Adrenal gland (tissue), 5 donors: Measurements from ENCODE around the gene SCN1A.

Experiments used
- POLR2A ChIP-seq, 2 donors: fragments of 450-650 bp; IDR thresholded peaks; one replicate each; pipeline ENCODE4 v1.6.1; 2017; ENCODE audit warnings: antibody characterized with exemption in 2 of 2, mild to moderate bottlenecking in 2 of 2, moderate library complexity in 1 of 2
- TF ChIP-seq, protein P1 (sequence below), 6 experiments: fragments of 450-650 bp in 4 of 6; fragments of 200-600 bp in 2 of 6; sonication (generic) in 1 of 6; IDR thresholded peaks; 1 replicate in 5 of 6; 2 replicates in 1 of 6; pipeline versions ENCODE4 v1.5.1 to v1.8.0; 2016 to 2021; ENCODE audit warnings: antibody characterized with exemption in 6 of 6, mild to moderate bottlenecking in 2 of 6, moderate library complexity in 1 of 6
- donor health status: DM: no; HTN: no; CAD: no.

DNA sequence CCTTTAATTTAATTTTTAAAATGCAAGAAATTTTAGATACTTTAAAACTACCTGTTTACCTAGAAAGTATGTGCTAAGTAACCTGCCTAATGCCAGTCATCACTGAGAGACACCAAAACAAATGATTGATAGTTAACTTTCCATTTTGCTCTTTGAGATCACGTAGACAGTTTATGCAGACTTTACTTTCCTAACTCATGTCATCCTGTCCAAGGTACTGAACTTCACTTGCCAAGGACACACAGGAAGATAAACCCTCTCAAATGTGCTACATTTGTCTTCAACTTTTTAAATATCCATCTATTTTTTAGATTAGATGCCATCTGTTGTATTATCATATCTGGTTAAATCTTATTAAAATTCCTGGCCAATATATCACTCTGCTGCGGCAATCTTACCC, 20.1 kb upstream of the SCN1A start:
- TF ChIP-seq, protein P1, sequence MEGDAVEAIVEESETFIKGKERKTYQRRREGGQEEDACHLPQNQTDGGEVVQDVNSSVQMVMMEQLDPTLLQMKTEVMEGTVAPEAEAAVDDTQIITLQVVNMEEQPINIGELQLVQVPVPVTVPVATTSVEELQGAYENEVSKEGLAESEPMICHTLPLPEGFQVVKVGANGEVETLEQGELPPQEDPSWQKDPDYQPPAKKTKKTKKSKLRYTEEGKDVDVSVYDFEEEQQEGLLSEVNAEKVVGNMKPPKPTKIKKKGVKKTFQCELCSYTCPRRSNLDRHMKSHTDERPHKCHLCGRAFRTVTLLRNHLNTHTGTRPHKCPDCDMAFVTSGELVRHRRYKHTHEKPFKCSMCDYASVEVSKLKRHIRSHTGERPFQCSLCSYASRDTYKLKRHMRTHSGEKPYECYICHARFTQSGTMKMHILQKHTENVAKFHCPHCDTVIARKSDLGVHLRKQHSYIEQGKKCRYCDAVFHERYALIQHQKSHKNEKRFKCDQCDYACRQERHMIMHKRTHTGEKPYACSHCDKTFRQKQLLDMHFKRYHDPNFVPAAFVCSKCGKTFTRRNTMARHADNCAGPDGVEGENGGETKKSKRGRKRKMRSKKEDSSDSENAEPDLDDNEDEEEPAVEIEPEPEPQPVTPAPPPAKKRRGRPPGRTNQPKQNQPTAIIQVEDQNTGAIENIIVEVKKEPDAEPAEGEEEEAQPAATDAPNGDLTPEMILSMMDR (IDR thresholded peaks at IDR 0.05): no peak
- TF ChIP-seq POLR2A (IDR thresholded peaks at IDR 0.05): no peak
